Kidney epithelial cell (primary cell): ENCODE measurements around the gene RAD23B. TPM values are rescaled to one million over a fixed set of nuclear protein-coding genes. Genes with fewer than 3 reads are reported as not detected.

ENCODE experiments used
- DNase-seq: peaks from one replicate; pipeline ENCODE4 v3.0.0-alpha.2; 2010; ENCODE audit warnings: low read depth
- H3K27me3 ChIP-seq: 2 replicates; pipeline ENCODE4 v1.6.0; 2011; ENCODE audit warnings: low read length; ENCODE audit not compliant: control insufficient read depth, insufficient read depth
- H3K36me3 ChIP-seq: 2 replicates; pipeline ENCODE4 v1.5.1; 2011; ENCODE audit warnings: low read length; ENCODE audit not compliant: control insufficient read depth, insufficient read depth
- H3K4me3 ChIP-seq: 2 replicates; pipeline ENCODE4 v1.5.1; 2011; ENCODE audit warnings: low read depth, mild to moderate bottlenecking, control low read depth, low read length
- total RNA-seq: library from RNA; depleted of rRNA; stranded (reverse); fragments of >200 nt; gene quantifications from 2 replicates; pipeline ENCODE4 v1.2.3, GENCODE V29; 2015
- TF ChIP-seq, protein P1 (sequence below): IDR thresholded peaks from 2 replicates; pipeline ENCODE4 v1.5.1; 2011; ENCODE audit warnings: mild to moderate bottlenecking, moderate library complexity, low read length, control low read depth, inconsistent platforms; ENCODE audit not compliant: insufficient read depth, poor library complexity, severe bottlenecking

Gene RAD23B
- total RNA-seq, 1 donor from 2014 or later, result 76.0 TPM

DNA sequence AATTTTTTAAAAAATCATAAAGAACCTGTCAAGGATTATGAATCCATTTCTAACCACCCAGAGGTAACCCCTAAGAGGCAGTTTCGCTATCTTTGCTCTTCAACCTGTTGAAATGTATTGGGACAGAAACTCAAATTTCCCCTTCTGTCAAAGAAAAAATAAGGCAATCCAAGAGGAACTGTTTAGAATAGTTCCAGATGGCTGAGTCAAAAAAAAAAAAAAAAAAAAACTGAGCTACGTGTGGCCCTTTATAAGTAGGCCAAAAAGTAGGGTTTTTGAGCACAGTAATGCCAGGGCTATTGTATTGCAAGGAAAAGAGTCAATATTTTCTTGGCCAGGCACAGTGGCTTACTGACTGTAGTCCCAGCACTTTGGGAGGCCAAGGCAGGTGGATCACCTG, 94.9 kb downstream of the RAD23B start:
- no peaks in the 10 kb centered on the region for H3K27me3 ChIP-seq
- TF ChIP-seq, protein P1, sequence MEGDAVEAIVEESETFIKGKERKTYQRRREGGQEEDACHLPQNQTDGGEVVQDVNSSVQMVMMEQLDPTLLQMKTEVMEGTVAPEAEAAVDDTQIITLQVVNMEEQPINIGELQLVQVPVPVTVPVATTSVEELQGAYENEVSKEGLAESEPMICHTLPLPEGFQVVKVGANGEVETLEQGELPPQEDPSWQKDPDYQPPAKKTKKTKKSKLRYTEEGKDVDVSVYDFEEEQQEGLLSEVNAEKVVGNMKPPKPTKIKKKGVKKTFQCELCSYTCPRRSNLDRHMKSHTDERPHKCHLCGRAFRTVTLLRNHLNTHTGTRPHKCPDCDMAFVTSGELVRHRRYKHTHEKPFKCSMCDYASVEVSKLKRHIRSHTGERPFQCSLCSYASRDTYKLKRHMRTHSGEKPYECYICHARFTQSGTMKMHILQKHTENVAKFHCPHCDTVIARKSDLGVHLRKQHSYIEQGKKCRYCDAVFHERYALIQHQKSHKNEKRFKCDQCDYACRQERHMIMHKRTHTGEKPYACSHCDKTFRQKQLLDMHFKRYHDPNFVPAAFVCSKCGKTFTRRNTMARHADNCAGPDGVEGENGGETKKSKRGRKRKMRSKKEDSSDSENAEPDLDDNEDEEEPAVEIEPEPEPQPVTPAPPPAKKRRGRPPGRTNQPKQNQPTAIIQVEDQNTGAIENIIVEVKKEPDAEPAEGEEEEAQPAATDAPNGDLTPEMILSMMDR, result no peak

More for the DNA sequence above, 94.9 kb downstream of the RAD23B start:
- Histone ChIP-seq H3K4me3 (no peak overlapping the region), H3K36me3 (no peaks in the 10 kb centered on the region)
- DNase-seq, result no peak

Other genes starting within 250 kb of the RAD23B start
- gene KLF4, start 206.5 kb downstream of the RAD23B start, total RNA-seq, result 38.7 and 43.8 TPM in 2 replicates